ENCODE data around the gene OSTM1. TPM values are rescaled to one million over a fixed set of nuclear protein-coding genes. Genes with fewer than 3 reads are reported as not detected.

The OSTM1 gene
- total and polyA plus RNA-seq, 2 of the 8 experiments (the other 6 are each of a cell fraction or from before 2014, with no cell fraction given) = 17.7 to 26.1 TPM

DNA sequence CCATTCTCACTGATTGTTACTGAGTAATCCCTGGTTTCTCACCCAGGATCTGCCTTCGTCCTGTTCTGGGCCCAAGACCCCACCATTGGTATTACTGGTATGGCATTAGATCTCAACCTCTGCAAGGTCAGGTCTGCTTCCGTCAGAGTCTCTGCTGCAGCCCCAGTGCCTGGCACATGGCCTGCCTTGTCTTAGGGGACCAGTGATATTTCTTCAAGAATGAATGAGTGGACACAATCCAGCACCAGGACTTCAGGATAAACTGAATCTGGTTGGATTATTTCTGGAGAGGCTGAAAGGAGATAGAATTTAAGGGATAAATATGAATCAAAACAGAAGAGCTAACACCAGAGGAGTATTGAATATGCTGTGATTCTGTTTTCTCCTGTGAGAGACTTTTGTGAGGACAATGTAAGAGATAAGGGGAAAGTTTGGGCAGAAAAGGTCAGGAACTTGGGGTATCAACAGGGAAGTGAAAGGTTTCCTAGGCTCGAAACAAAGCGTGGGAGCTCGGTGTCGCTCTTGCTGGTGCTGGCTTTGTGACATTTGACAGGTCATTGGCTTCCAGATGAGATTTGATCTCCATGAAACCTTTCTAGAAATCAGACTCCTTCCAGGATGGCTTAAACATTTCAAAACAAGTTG, 53.9 kb downstream of the OSTM1 start:
- TF ChIP-seq TAF1 (IDR thresholded peaks at IDR 0.05; ENCODE audit: low read depth, low read length) = no peak
- no peak for TF ChIP-seq GTF2F1 (IDR thresholded peaks at IDR 0.05; ENCODE audit: borderline replicate concordance, low read depth, low read length)
- no peak for TF ChIP-seq BCL11A (IDR thresholded peaks at IDR 0.05; ENCODE audit: low read depth in 2 of 2, low read length in 2 of 2)
- Histone ChIP-seq H4K20me1 (replicated peaks in 1 of 2; ENCODE audit: control insufficient read depth in 1 of 2, insufficient read depth in 2 of 2, low read length in 2 of 2) (no peaks in the 10 kb centered on the region), H3K4me2 (ENCODE audit: insufficient read depth in 1 of 2, low read depth in 2 of 2, low read length in 2 of 2) (no peak overlapping the region), H3K27me3 (replicated peaks in 1 of 4; ENCODE audit: control insufficient read depth in 3 of 4, extremely low read depth in 1 of 4, insufficient read depth in 3 of 4, low read length in 3 of 4) (no peaks in the 10 kb centered on the region), H3K36me3 (ENCODE audit: control insufficient read depth in 2 of 4, insufficient read depth in 4 of 4, low read length in 3 of 4) (no peaks in the 10 kb centered on the region), H2BK5ac (ENCODE audit: low read depth, low read length) (no peak overlapping the region), H3K56ac (replicated peaks; ENCODE audit: insufficient read length, low read depth, low read length) (no peak overlapping the region), H2AFZ (ENCODE audit: low read length) (no peak overlapping the region), H3K14ac (ENCODE audit: insufficient read length) (no peak overlapping the region), H3K4me1 (replicated peaks in 1 of 4; ENCODE audit: control insufficient read depth in 3 of 4, insufficient read depth in 4 of 4, low read length in 3 of 4) (no peaks in the 10 kb centered on the region), H3K9me3 (ENCODE audit: insufficient read depth in 2 of 2, low read depth in 1 of 2, low read length in 1 of 2) (peaks cover 9 to 13% of the 10 kb centered on the region in 2 experiments; a peak in 3 of 4 replicates), H3K18ac (ENCODE audit: extremely low read depth, low read length) (no peak overlapping the region), H3K79me2 (ENCODE audit: control insufficient read depth in 1 of 2, insufficient read depth in 2 of 2, low read length in 2 of 2) (no peaks in the 10 kb centered on the region), H4K5ac (ENCODE audit: insufficient read length, low read depth, low read length) (no peak overlapping the region), H4K91ac (replicated peaks; ENCODE audit: insufficient read length, low read length) (no peak overlapping the region), H3K23ac (ENCODE audit: insufficient read length) (no peak overlapping the region), H3K4ac (replicated peaks; ENCODE audit: insufficient read length, low read depth, low read length) (no peak overlapping the region), H3K79me1 (ENCODE audit: low read depth, low read length) (no peaks in the 10 kb centered on the region), H3K23me2 (ENCODE audit: low read depth, low read length) (no peaks in the 10 kb centered on the region), H3K27ac (ENCODE audit: low read depth, low read length) (no peak overlapping the region), H3K4me3 (ENCODE audit: extremely low read depth in 1 of 4, insufficient read depth in 2 of 4, low read depth in 3 of 4, low read length in 4 of 4) (no peak overlapping the region), H2AK5ac (ENCODE audit: low read depth, low read length) (no peak overlapping the region), H2BK15ac (ENCODE audit: low read length) (no peak overlapping the region), H2BK20ac (ENCODE audit: low read length) (no peak overlapping the region), H4K8ac (ENCODE audit: extremely low read depth, insufficient read depth, low read length) (no peak overlapping the region), H2BK12ac (ENCODE audit: low read depth, low read length) (no peak overlapping the region), H3K9ac (replicated peaks in 1 of 4; ENCODE audit: extremely low read depth in 1 of 4, low read depth in 3 of 4, low read length in 3 of 4) (no peak overlapping the region), H2BK120ac (replicated peaks; ENCODE audit: low read depth, low read length) (no peak overlapping the region)
- POLR2A ChIA-PET (ENCODE audit: partially characterized antibody) = no interaction called here
- 94% methylated on average over 6 of the region's 6 CpGs; no CpG with 5 or more reads in 1 of the 2 experiments for WGBS, 2 experiments (ENCODE audit: extremely low coverage in 1 of 2, insufficient coverage in 1 of 2, insufficient read length in 1 of 2, insufficient replicate concordance in 2 of 2, low coverage in 1 of 2, low lambda C conversion rate in 2 of 2, missing lambda C conversion rate in 1 of 2)
- FAIRE-seq = no peak
- DNase-seq (ENCODE audit: low read depth in 1 of 2, low spot score in 2 of 2) = no peak
- CTCF ChIA-PET (ENCODE audit: partially characterized antibody) = interaction anchor here (1.1 kb wide), 1 partner anchor 9 kb away, joined by 3 read pairs; no protein-coding TSS in a partner anchor
